Stimulated activated CD8-positive, alpha-beta memory T cell treated with anti-CD3 and anti-CD28 coated beads, Interleukin-15, amount 100 ng/mL, for 1 hour (primary cell): ENCODE data around the gene MAP3K5.
A peak's percentile ranks its signal among the peaks of the same experiment; 100 is the strongest.
"Not testable (repeated sequence)": the region's sequence is repeated elsewhere in the genome, so short reads cannot be mapped to it uniquely, and the experiment has no call there.

Source experiments
- DNase-seq: peaks from one replicate; pipeline ENCODE4 v3.0.0-alpha.2; 2020; ENCODE audit warnings: low read depth

MAP3K5 gene

GRCh38 chr6:136791296-136792094 lies 782 bp downstream of the MAP3K5 start:
- peak; percentile 19 for DNase-seq

- DNase-seq, result no peak
Observed at GRCh38 chr6:136790411-136791295, 1.6 kb downstream of the MAP3K5 start.

GRCh38 chr6:136789440-136789839 lies 2.8 kb downstream of the MAP3K5 start:
- DNase-seq, result not testable (repeated sequence)

DNA sequence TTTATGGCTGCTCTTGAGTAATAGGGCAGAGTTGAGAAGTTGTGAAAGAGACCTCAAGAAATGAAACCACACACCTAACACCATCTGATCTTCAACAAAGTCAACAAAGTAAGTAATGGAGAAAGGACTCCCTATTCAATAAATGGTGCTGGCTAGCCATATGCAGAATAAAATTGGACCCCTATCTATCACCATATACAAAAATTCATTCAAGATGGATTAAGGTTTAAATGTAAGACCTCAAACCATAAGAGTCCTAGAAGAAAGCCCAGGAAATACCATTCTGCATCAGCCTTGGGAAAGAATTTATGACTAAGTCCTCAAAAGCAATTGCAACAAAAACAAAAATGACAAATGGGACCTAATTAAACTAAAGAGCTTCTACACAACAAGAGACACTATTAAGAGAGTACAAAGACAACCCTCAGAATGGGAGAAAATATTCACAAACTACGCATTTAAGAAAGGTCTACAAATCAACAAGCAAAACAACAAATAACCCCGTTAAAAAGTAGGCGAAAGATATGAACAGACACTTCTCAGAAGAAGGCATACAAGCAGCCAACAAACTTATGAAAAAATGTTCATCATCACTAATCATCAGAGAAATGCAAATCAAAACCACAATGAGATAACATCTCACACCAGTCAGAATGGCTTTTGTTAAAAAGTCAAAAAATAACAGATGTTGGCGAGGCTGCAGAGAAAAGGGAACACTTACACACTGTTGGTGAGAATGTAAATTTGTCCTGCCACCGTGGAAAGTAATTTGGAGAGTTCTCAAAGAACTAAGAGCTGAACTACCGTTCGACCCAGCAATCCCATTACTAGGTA lies 4.0 kb downstream of the MAP3K5 start:
- no peak for DNase-seq

DNA sequence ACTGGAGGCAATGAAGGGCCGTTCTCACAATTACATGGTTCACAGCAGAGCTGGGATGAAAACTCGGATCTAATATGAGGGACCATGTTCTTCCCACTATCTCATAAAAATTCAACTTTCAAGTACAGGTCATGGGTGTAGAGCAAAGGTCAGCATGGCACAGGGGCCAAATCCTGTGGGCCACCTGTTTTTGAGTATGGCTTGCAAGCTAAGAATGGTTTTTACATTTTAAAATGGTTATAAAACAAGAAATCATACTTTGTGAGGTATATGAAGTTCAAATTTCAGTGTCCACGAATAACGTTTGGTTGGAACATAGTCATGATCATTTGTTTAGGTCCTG lies 4.6 kb downstream of the MAP3K5 start:
- no peak for DNase-seq

DNA sequence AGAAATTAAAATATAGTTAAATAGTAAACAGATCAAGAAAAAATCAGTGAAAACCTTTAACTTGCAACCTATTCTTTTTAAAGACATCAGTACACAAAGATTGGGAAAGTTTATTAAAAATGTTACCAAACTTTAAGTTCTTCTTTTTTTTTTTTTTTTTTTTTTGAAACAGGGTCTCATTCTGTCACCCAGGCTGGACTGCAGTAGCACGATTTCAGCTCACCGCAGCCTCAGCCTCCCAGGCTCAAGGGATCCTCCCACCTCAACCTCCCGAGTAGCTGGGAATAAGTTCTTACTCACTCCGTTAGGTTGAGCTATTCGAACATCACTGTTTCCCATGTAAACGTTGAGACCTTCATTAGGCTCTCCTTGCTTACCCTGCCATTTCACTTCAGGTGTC lies 5.6 kb downstream of the MAP3K5 start:
- DNase-seq, result no peak

DNA sequence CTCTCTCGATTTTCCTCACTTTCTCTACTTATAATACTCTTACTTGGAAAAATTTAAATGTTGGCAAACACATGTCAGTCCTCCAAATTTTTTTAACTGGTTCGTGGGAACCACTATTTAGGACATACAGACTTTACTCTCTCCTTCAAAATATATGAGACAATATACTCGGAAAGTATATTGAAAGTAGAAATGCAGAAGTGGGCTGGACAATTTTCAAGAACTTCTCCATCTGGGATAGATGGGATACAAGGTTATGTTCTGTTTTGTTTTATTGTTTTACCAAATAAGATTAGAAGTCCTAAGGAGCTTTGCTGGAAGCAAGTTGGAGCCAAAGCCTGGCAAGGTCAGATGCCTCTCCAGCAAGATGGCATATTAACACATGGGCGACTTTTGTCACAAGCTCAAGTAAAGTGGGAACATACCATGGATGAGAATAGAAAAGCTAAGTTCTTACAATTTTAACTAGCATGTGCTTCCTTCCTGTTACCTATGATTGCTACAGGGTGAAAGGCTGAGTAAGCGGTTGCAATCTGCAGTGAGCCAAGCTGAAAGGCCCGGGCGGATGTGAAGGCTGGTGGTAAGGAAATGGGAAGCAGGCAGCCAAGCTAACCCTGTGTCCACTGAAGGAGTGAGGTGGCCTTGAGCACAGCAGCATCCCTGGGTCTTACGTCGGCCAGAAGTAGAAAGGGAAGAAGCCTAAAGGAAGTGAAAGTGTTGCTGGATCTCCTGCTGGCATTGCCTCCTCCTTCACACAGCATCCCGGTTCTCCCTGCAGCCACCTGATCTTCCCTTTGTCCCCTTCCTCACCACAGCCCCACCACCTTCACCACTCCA lies 7.1 kb downstream of the MAP3K5 start:
- DNase-seq, result no peak

DNA sequence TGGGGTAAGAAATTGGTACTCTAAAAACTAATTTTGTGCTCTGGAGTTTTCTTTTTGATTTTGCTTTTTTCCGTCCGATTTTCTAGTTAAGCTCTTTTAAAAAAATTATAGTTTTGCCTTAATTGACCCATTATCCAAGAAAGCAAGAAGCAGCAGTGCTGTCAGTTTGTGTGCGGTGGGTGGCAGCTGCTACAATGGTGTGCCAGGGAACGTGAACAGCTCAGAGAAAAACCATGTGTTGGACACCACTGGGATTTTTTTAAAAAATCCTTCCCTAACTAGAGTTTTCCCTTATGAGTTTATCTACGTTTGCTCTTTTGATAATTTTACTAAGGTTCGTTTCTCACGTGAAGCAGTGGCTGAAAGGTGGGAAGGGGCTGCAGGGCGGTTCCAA lies 8.0 kb downstream of the MAP3K5 start:
- DNase-seq, result no peak

- DNase-seq, result no peak
Observed at GRCh38 chr6:136783495-136784270, 8.6 kb downstream of the MAP3K5 start.

DNA sequence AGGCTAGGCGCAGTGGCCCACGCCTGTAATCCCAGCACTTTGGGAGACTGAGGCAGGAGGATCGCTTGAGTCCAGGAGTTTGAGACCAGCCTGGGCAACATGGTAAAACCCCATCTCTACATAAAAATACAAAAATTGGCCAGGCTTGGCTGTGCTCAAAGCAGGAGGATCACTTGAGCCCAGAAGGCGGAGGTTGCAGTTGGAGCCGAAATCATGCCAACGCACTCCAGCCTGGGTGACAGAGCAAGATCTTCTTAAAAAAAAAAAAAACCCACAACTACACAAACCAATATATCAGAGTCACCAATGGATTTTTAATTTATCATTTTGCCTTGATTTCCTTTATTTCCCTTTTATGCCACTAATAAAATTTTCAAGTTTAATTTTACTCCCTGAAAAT lies 9.3 kb downstream of the MAP3K5 start:
- no peak for DNase-seq

- no peak for DNase-seq
Observed at GRCh38 chr6:136782021-136782770, 10.1 kb downstream of the MAP3K5 start.

GRCh38 chr6:136780972-136781371 lies 11.3 kb downstream of the MAP3K5 start:
- DNase-seq, result no peak

DNA sequence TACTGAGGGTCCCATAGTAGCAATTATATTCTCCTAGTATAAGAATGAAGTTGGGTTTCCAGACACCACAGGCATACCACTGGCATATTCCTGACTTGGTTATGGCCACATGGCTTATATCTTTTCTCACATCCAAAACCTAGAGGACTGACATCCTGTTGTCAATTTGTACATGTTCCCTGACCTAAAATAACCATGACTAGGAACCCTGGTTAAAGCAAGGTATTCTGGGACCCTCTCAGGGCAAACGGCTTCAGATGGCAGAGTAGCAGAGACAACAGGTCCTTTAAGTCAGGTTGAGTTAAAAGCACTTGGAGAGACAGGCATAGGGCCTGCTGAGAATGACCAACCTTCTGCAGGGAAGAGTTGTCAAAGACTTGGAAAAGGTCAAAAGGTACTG lies 12.6 kb downstream of the MAP3K5 start:
- no peak for DNase-seq

DNA sequence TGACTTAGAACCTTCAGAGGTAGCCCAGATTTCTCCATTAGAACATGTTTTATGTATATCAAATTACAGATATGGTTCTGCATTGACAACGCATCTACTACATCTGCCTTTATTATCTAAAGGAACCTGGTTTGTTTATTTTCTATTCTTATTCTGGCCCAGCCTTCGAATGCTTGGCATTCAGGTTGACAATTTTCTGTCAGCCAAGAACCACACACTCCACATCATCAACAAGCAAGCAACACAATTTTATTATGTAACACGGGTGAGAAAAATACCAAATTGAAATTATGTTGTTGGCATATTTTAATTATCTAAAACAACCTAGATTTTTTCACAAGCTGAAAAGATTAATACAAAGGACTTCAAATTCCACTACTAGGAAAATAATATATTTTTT lies 14.6 kb downstream of the MAP3K5 start:
- no peak for DNase-seq

DNA sequence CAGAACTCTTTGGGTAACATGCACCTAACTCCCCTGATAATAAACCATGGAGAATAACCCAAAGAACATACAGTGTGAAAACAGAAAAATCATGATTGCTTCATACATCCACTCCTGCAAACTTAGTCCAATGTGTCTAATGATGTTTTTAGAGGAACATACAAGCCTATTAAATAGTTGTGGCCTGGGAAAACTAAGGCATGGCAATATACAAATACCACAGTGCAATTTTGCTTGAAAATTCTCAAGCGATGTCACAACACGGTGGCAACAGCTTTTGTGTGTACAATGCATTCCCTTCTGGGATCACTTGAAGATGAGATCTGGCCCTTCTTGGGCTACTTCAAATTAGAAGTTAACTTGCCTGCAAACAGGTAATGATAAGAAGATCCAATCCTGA lies 16.7 kb downstream of the MAP3K5 start:
- no peak for DNase-seq

- DNase-seq, result no peak
Observed at GRCh38 chr6:136775081-136775480, 17.2 kb downstream of the MAP3K5 start.

- DNase-seq, result no peak
Observed at GRCh38 chr6:136774228-136775041, 17.8 kb downstream of the MAP3K5 start.

DNA sequence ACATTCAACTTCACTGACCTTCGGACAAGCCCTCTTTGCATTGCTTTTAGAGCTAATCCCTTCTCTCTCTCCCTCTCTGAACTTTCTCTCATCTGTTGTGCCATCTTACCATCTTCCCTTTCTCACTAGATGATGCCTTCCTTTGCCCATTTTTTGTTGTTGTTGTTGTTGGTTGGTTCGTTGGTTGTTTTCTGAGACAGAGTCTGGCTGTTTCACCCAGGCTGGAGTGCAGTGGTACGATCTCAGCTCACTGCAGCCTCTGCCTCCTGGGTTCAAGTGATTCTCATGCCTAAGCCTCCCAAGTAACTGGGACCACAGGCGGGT lies 18.8 kb downstream of the MAP3K5 start:
- no peak for DNase-seq
